HG03097 (cell line): ENCODE data around the gene RC3H1.

Experiments
- ATAC-seq: cut with Tn5 transposase; IDR thresholded peaks from one replicate; pipeline ENCODE4 v1.9.1; 2021; ENCODE audit not compliant: unreplicated experiment, low FRiP score

RC3H1 gene

GRCh38 chr1:173888749-173889148 lies 133.4 kb downstream of the RC3H1 start:
- ATAC-seq = no peak

DNA sequence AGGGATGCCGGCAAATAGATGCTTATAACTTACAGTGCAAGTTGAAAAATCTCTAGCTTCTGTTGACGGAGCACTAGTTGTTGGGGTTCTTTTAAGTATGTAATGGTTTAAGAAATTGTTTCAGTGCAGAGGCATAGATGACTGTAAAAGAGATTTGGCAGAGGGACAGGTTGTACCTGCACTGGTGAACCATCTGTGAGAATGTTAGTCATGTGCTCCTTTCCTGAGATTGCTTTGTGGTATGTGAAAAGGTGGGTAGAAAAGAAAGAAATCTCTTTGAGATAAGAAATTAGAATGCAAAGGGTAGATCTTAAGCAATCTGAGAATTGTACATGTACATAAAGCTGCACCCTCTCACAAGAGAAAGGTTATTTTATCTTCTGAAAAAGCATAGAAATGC lies 134.5 kb downstream of the RC3H1 start:
- no peak for ATAC-seq

DNA sequence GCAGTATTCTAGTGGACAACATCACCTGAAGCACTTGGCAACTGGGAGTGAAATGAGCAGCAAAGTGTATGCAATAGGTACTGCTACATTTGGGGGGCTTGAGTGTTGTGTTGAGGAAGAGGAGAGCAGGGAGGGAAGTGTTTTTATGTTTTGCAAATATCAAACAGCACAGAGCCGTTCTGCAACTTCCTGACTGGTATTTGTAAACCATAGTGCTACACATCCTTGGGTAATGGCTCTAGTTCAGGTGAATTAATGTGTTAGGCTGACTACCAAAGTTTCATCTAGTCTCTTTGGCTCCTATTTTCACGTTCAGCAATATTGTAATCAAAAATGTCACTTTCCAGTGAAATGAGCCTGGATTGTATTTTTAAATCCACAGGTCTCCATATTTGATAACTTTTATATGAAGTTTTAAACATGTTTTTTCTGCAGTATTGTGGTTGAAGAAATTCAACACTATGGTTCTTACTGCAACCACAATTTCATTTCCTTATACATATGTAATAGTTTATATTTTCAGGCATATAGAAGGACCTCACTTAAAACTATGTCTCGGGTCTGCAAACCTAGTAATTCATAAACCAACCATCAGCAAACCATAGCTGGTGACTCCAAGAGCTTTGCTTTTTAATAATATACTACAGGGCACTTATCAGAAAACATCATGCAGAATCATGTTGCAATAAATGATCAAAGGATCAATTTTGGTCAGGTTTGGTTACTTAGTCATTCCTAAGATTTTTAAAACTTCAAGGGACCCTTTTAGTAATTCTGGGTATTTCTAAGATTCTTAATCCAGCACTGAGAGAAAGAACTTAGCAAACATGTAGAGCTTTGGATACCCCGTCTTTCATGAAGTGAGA lies 135.2 kb downstream of the RC3H1 start:
- ATAC-seq = no peak

DNA sequence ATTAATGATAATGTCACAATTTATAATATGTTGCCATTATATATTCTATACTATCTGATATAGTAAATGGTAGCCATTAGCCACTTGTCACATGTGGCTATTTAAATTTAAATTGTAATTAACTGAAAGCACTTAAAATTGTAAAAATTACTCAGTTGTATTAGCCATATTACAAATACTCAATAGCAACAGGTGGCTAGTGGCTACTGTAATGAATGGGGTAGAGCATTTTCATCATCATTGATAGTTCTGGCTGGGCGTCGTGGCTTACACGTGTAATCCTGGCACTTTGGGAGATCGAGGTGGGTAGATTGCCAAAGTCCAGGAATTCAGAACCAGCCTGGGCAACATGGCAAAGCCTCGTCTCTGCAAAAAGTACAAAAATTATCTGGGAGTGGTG lies 137.5 kb downstream of the RC3H1 start:
- ATAC-seq = no peak
